ENCODE data around the gene DGKB. TPM values are rescaled to one million over a fixed set of nuclear protein-coding genes. Genes with fewer than 3 reads are reported as not detected.

The DGKB gene
- total and polyA plus RNA-seq, 2 of the 8 experiments (the other 6 are each of a cell fraction or from before 2014, with no cell fraction given): 1.9 to 2.6 TPM

DNA sequence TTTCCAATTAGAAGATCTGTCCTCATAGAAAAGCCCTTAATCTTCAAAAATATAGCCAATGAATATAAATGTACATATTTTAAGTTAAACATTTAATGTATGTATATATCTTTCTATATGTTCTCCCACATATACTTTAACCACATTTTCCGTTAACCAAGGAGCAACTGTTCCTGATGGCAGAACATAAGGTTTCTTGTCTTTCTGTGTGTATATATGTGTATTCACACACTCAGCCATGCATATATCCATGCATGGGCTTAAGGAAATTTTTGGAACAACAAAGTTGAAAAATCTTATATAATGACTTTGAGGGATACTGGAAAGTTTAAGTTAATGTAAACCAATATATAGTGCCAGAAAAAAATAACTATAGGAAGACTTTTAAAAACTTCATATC is 274.0 kb downstream of the DGKB start:
- no peak overlapping the region for H2BK15ac ChIP-seq (ENCODE audit: low read length)
- no peaks in the 10 kb centered on the region for H3K79me1 ChIP-seq (ENCODE audit: low read depth, low read length)
- ChIA-PET POLR2A (ENCODE audit: partially characterized antibody) (no interaction called here), CTCF (ENCODE audit: partially characterized antibody) (no interaction called here)
- DNase-seq (ENCODE audit: low read depth in 1 of 2, low spot score in 2 of 2) (no peak), FAIRE-seq (no peak)
- no peak overlapping the region for H2BK12ac ChIP-seq (ENCODE audit: low read depth, low read length)
- H3K36me3 ChIP-seq (ENCODE audit: control insufficient read depth in 2 of 4, insufficient read depth in 4 of 4, low read length in 3 of 4): no peaks in the 10 kb centered on the region
- H4K20me1 ChIP-seq (replicated peaks in 1 of 2; ENCODE audit: control insufficient read depth in 1 of 2, insufficient read depth in 2 of 2, low read length in 2 of 2): no peaks in the 10 kb centered on the region
- WGBS, 2 experiments (ENCODE audit: extremely low coverage in 1 of 2, insufficient coverage in 1 of 2, insufficient read length in 1 of 2, insufficient replicate concordance in 2 of 2, low coverage in 1 of 2, low lambda C conversion rate in 2 of 2, missing lambda C conversion rate in 1 of 2): 80% methylated on average over 1 of the region's 1 CpG; no CpG with 5 or more reads in 1 of the 2 experiments
- H3K27ac ChIP-seq (ENCODE audit: low read depth, low read length): no peak overlapping the region
- no peak overlapping the region for H2AK5ac ChIP-seq (ENCODE audit: low read depth, low read length)
- no peak overlapping the region for H4K91ac ChIP-seq (replicated peaks; ENCODE audit: insufficient read length, low read length)
- H4K8ac ChIP-seq (ENCODE audit: extremely low read depth, insufficient read depth, low read length): no peak overlapping the region
- H4K5ac ChIP-seq (ENCODE audit: insufficient read length, low read depth, low read length): no peak overlapping the region
- H3K9me3 ChIP-seq (ENCODE audit: insufficient read depth in 2 of 2, low read depth in 1 of 2, low read length in 1 of 2): no peaks in the 10 kb centered on the region
- H3K4me3 ChIP-seq (ENCODE audit: extremely low read depth in 1 of 4, insufficient read depth in 2 of 4, low read depth in 3 of 4, low read length in 4 of 4): no peak overlapping the region
- no peak overlapping the region for H3K18ac ChIP-seq (ENCODE audit: extremely low read depth, low read length)
- no peaks in the 10 kb centered on the region for H3K79me2 ChIP-seq (ENCODE audit: control insufficient read depth in 1 of 2, insufficient read depth in 2 of 2, low read length in 2 of 2)
- no peak overlapping the region for H3K23ac ChIP-seq (ENCODE audit: insufficient read length)
- no peaks in the 10 kb centered on the region for H3K27me3 ChIP-seq (replicated peaks in 1 of 4; ENCODE audit: control insufficient read depth in 3 of 4, extremely low read depth in 1 of 4, insufficient read depth in 3 of 4, low read length in 3 of 4)
- H3K23me2 ChIP-seq (ENCODE audit: low read depth, low read length): no peaks in the 10 kb centered on the region
- H3K4ac ChIP-seq (replicated peaks; ENCODE audit: insufficient read length, low read depth, low read length): no peak overlapping the region
- H2AFZ ChIP-seq (ENCODE audit: low read length): no peak overlapping the region
- no peaks in the 10 kb centered on the region for H3K4me1 ChIP-seq (replicated peaks in 1 of 4; ENCODE audit: control insufficient read depth in 3 of 4, insufficient read depth in 4 of 4, low read length in 3 of 4)
- no peak overlapping the region for H3K9ac ChIP-seq (replicated peaks in 1 of 4; ENCODE audit: extremely low read depth in 1 of 4, low read depth in 3 of 4, low read length in 3 of 4)
- H2BK120ac ChIP-seq (replicated peaks; ENCODE audit: low read depth, low read length): no peak overlapping the region
- no peak overlapping the region for H2BK20ac ChIP-seq (ENCODE audit: low read length)
- no peak overlapping the region for H3K14ac ChIP-seq (ENCODE audit: insufficient read length)
- no peak overlapping the region for H3K56ac ChIP-seq (replicated peaks; ENCODE audit: insufficient read length, low read depth, low read length)
- no peak overlapping the region for H3K4me2 ChIP-seq (ENCODE audit: insufficient read depth in 1 of 2, low read depth in 2 of 2, low read length in 2 of 2)
- no peak overlapping the region for H2BK5ac ChIP-seq (ENCODE audit: low read depth, low read length)
- no peak for TF ChIP-seq GABPA (IDR thresholded peaks at IDR 0.05; ENCODE audit: borderline replicate concordance, insufficient read depth, low read length)
- no peak for TF ChIP-seq ZNF274 (IDR thresholded peaks at IDR 0.05; ENCODE audit: borderline replicate concordance, extremely low read depth, low read length)
- TF ChIP-seq CBX5 (IDR thresholded peaks at IDR 0.05; ENCODE audit: low read depth, low read length): no peak
- no peak for TF ChIP-seq NRF1 (IDR thresholded peaks at IDR 0.05; ENCODE audit: low read depth, low read length)
- TF ChIP-seq SAP30 (IDR thresholded peaks at IDR 0.05; ENCODE audit: insufficient read depth, insufficient replicate concordance, low read length): no peak
- no peak for TF ChIP-seq NANOG (IDR thresholded peaks at IDR 0.05; ENCODE audit: insufficient read depth, low read depth, low read length, poor library complexity, severe bottlenecking)
- TF ChIP-seq SIX5 (IDR thresholded peaks at IDR 0.05; ENCODE audit: low read depth, low read length): no peak
- no peak for TF ChIP-seq CBX8 (IDR thresholded peaks at IDR 0.05; ENCODE audit: borderline replicate concordance, low read depth, low read length)
- no peak for TF ChIP-seq JUN (IDR thresholded peaks at IDR 0.05; ENCODE audit: low read depth, low read length)
- TF ChIP-seq ASH2L (IDR thresholded peaks at IDR 0.05; ENCODE audit: low read length): no peak
- TF ChIP-seq, protein P1, sequence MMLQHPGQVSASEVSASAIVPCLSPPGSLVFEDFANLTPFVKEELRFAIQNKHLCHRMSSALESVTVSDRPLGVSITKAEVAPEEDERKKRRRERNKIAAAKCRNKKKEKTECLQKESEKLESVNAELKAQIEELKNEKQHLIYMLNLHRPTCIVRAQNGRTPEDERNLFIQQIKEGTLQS (IDR thresholded peaks at IDR 0.05; ENCODE audit: insufficient read depth, low read depth, low read length): no peak
- TF ChIP-seq, protein P2, sequence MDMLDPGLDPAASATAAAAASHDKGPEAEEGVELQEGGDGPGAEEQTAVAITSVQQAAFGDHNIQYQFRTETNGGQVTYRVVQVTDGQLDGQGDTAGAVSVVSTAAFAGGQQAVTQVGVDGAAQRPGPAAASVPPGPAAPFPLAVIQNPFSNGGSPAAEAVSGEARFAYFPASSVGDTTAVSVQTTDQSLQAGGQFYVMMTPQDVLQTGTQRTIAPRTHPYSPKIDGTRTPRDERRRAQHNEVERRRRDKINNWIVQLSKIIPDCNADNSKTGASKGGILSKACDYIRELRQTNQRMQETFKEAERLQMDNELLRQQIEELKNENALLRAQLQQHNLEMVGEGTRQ (IDR thresholded peaks at IDR 0.05; ENCODE audit: low read length): no peak
- TF ChIP-seq RXRA (IDR thresholded peaks at IDR 0.05; ENCODE audit: insufficient read depth, low read depth, low read length): no peak

Measured in H1 (cell line).